Right kidney (tissue), 1 donor: ENCODE measurements around the gene ZNF630.
"Not testable (repeated sequence)": the region's sequence is repeated elsewhere in the genome, so short reads cannot be mapped to it uniquely, and the experiment has no call there.

Source experiments
- DNase-seq: peaks from one replicate; pipeline ENCODE4 v3.0.0-alpha.2; 2016

The ZNF630 gene

DNA sequence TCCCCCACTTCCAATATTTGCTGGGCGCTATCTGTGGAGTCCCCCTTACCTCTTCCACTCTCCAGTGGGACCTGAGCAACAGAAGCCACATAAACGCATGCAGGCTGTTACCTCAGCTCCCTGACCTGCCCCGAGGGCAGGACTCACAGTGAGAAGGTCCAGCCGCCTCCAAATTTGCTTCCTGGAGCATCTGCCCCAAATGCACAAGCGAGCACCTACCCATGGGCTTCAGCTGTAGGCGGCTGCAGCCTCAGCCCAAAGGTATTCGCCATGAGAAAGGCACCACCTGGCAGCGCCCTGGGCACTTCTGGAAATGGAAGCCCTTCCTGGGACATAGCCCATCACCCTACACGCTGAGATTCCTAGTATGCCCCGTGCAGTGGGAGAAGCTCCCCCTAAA, 41.2 kb downstream of the ZNF630 start:
- no peak for DNase-seq

GRCh38 chrX:48028091-48028490, 43.3 kb downstream of the ZNF630 start:
- DNase-seq = no peak

- DNase-seq = not testable (repeated sequence)
Measured at GRCh38 chrX:48027545-48027944, 43.9 kb downstream of the ZNF630 start.

- peak; percentile 47 for DNase-seq
Measured at GRCh38 chrX:48025561-48025960, 45.9 kb downstream of the ZNF630 start.

DNA sequence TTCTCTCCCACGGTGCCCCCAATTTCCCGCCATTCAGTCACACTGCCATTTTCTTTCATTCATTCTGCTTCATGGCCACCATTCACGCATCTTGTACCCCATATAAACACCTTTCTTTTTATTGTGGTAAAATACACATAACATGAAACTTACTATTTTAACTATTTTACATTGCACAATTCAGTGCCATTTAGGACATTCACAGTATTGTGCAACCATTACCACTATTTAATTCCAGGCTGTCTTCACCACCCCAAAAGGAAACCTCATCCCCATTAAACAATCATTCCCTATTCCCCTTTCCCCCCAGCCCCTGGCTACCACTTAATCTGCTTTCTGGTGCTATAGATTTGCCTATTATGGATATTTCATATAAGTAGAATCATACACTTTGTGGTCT, 48.7 kb downstream of the ZNF630 start:
- DNase-seq = no peak

DNA sequence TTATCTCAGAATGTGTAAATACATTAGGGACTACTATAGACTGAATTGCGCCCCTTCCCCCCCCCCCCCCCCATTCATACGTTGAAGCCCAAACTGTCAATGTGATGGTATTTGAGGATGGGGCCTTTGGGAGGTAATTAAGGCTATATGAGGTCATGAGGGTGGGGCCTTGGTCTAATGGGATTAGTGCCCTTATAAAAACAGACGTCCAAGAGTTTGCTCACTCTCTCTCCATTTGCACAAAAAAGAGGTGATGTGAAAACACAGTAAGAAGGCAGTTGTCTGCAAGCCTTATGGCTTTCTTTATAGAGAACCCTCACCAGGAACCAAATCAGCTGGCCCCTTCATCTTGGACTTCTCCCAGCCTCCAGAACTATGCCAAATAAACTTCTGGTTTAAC, 49.3 kb downstream of the ZNF630 start:
- DNase-seq = no peak

GRCh38 chrX:48021026-48021900, 50.2 kb downstream of the ZNF630 start:
- peak; percentile 90 for DNase-seq

DNA sequence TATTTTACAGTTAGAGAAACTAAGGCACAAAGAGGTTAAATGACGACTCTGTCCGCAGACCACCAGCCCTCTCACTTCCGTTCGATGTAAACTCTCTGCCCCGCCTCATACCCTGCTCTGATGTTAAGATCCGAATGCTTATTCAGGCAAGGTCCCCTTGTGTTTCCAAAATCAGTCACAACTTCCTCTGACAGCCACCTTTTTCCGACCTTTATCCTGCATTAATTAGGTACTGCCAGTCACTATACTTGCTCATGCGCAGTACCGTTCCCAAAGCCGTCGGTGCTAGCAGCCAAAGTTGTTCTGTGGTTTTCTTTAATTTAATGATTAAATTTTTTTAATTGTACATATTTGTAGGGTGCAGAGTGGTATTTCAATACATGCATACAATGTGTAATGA, 51.0 kb downstream of the ZNF630 start:
- DNase-seq = not testable (repeated sequence)

DNA sequence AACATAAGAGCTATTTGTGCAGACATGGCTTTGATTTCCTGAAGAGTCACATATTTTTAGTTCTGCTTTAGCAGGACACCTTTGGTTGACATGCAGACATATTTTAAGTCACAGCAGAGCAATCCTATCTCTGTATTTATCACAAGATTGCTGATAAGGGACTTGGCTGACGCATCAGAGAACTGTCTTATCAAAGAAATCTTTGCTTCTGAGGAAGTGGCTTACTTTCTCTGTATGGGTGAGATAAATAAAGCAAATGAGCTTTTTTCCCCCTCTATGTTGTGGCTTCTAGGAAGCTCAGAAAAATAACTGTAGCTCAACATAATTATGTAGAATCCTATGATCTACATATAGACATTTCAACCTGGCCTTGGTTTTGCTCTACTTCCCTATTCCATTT, 51.5 kb downstream of the ZNF630 start:
- DNase-seq = not testable (repeated sequence)

DNA sequence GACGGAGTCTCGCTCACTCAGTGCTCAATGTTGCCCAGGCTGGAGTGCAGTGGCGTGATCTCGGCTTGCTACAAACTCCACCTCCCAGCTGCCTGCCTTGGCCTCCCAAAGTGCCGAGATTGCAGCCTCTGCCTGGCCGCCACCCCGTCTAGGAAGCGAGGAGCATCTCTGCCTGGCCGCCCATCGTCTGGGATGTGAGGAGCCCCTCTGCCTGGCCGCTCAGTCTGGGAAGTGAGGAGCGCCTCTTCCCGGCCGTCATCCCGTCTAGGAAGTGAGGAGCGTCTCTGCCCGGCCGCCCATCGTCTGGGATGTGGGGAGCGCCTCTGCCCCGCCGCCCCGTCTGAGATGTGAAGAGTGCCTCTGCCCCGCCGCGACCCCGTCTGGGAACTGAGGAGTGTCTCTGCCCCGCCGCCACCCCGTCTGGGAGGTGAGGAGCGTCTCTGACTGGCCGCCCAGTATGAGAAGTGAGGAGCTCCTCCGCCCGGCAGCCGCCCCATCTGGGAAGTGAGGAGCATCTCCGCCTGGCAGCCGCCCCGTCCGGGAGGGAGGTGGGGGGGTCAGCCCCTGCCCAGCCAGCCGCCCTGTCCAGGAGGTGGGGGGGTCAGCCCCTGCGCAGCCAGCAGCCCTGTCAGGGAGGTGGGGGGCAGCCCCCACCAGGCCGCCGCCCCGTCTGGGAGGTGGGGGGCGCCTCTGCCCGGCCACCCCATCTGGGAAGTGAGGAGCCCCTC, 54.7 kb downstream of the ZNF630 start:
- DNase-seq = not testable (repeated sequence)

GRCh38 chrX:48009445-48009960, 61.9 kb downstream of the ZNF630 start:
- DNase-seq = not testable (repeated sequence)
